ENCODE data around the gene PTPRD.

- TF ChIP-seq EZH2 (IDR thresholded peaks at IDR 0.05; ENCODE audit: low read length, missing control alignments): no peak
- no peak for TF ChIP-seq CTCF (conservative IDR thresholded peaks at IDR 0.05 in 1 of 2, IDR thresholded peaks at IDR 0.05 in 1 of 2; ENCODE audit: low read depth in 1 of 2, low read length in 2 of 2)
These were observed 938.3 kb downstream of the PTPRD start for GRCh38 chr9:9674461-9674860.

Data from fibroblast of lung (primary cell).